Measurements from ENCODE around the gene MYO5B. TPM values are rescaled to one million over a fixed set of nuclear protein-coding genes. Genes with fewer than 3 reads are reported as not detected.
A peak's percentile ranks its signal among the peaks of the same experiment; 100 is the strongest.

The MYO5B gene
- total RNA-seq, 1 experiment from 2014 or later: 32.1 TPM

DNA sequence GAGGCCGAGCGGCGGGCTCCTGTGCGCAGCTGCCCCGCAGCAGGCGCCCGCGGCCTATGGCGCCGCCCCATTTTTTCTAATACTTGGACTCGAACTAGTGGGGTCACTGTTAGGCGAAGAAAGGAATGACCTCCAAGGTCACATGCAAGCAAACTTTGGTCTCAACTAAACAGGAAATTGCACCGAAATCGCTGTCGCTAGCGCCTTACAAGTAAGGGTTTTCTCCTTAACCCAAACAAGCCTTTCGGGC lies 382.0 kb downstream of the MYO5B start:
- no peaks in the 10 kb centered on the region for H3K27me3 ChIP-seq (ENCODE audit: insufficient read depth, low read length)
- no peaks in the 10 kb centered on the region for H4K20me1 ChIP-seq (ENCODE audit: insufficient read depth)
- ChIA-PET CTCF (no interaction called here), POLR2A (no interaction called here), RAD21 (ENCODE audit: low non-redundant PET in 1 of 2, low total read pairs in 2 of 2, uncharacterized antibody in 2 of 2, unreplicated experiment in 2 of 2) (no interaction called here)
- ATAC-seq (no peak), DNase-seq (ENCODE audit: low read depth, low spot score) (no peak)
- H3K27ac ChIP-seq (ENCODE audit: low read depth, low read length): peak overlapping the region; percentile 67; the same call in 1 of the 2 replicates
- no peaks in the 10 kb centered on the region for H3K79me2 ChIP-seq (ENCODE audit: insufficient read depth, low read length)
- H3K4me2 ChIP-seq (ENCODE audit: low read length): peak overlapping the region; percentile 97
- intact Hi-C loops (cut with micrococcal nuclease): no loop called here
- H3K4me3 ChIP-seq (replicated peaks in 1 of 2; ENCODE audit: low read depth in 1 of 2, low read length in 2 of 2): peak overlapping the region; percentile 80 to 88
- peaks cover 5 to 20% of the 10 kb centered on the region in 2 experiments; a peak in 3 of 4 replicates for H3K4me1 ChIP-seq (ENCODE audit: control insufficient read depth in 1 of 2, insufficient read depth in 2 of 2, low read length in 2 of 2)
- peak overlapping the region; percentile 79 for H3K9ac ChIP-seq (ENCODE audit: low read length)
- TF ChIP-seq POLR2A (IDR thresholded peaks at IDR 0.05; ENCODE audit: borderline replicate concordance, extremely low read depth, insufficient read depth, insufficient read length): no peak
- TF ChIP-seq YY1 (IDR thresholded peaks at IDR 0.05; ENCODE audit: extremely low read depth, insufficient replicate concordance, low read depth, low read length): no peak
- no peak for TF ChIP-seq TCF7L2 (IDR thresholded peaks at IDR 0.05; ENCODE audit: borderline replicate concordance, extremely low read depth, insufficient read depth, insufficient read length)
- TF ChIP-seq, protein P1, sequence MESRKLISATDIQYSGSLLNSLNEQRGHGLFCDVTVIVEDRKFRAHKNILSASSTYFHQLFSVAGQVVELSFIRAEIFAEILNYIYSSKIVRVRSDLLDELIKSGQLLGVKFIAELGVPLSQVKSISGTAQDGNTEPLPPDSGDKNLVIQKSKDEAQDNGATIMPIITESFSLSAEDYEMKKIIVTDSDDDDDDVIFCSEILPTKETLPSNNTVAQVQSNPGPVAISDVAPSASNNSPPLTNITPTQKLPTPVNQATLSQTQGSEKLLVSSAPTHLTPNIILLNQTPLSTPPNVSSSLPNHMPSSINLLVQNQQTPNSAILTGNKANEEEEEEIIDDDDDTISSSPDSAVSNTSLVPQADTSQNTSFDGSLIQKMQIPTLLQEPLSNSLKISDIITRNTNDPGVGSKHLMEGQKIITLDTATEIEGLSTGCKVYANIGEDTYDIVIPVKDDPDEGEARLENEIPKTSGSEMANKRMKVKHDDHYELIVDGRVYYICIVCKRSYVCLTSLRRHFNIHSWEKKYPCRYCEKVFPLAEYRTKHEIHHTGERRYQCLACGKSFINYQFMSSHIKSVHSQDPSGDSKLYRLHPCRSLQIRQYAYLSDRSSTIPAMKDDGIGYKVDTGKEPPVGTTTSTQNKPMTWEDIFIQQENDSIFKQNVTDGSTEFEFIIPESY (IDR thresholded peaks at IDR 0.05; ENCODE audit: extremely low read depth, insufficient replicate concordance, low read length): no peak
- no peak for TF ChIP-seq POLR2AphosphoS5 (IDR thresholded peaks at IDR 0.05; ENCODE audit: low read depth, low read length)
- TF ChIP-seq, protein P2, sequence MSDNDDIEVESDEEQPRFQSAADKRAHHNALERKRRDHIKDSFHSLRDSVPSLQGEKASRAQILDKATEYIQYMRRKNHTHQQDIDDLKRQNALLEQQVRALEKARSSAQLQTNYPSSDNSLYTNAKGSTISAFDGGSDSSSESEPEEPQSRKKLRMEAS (IDR thresholded peaks at IDR 0.05): no peak
- TF ChIP-seq EGR1 (IDR thresholded peaks at IDR 0.05; ENCODE audit: low read depth): no peak
- TF ChIP-seq, protein P3, sequence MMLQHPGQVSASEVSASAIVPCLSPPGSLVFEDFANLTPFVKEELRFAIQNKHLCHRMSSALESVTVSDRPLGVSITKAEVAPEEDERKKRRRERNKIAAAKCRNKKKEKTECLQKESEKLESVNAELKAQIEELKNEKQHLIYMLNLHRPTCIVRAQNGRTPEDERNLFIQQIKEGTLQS (IDR thresholded peaks at IDR 0.05): no peak
- no peak for TF ChIP-seq JUND (IDR thresholded peaks at IDR 0.05)
- no peak for TF ChIP-seq SRF (IDR thresholded peaks at IDR 0.05; ENCODE audit: low read depth)
- TF ChIP-seq ELF1 (IDR thresholded peaks at IDR 0.05; ENCODE audit: borderline replicate concordance, low read depth): no peak
- TF ChIP-seq, protein P4, sequence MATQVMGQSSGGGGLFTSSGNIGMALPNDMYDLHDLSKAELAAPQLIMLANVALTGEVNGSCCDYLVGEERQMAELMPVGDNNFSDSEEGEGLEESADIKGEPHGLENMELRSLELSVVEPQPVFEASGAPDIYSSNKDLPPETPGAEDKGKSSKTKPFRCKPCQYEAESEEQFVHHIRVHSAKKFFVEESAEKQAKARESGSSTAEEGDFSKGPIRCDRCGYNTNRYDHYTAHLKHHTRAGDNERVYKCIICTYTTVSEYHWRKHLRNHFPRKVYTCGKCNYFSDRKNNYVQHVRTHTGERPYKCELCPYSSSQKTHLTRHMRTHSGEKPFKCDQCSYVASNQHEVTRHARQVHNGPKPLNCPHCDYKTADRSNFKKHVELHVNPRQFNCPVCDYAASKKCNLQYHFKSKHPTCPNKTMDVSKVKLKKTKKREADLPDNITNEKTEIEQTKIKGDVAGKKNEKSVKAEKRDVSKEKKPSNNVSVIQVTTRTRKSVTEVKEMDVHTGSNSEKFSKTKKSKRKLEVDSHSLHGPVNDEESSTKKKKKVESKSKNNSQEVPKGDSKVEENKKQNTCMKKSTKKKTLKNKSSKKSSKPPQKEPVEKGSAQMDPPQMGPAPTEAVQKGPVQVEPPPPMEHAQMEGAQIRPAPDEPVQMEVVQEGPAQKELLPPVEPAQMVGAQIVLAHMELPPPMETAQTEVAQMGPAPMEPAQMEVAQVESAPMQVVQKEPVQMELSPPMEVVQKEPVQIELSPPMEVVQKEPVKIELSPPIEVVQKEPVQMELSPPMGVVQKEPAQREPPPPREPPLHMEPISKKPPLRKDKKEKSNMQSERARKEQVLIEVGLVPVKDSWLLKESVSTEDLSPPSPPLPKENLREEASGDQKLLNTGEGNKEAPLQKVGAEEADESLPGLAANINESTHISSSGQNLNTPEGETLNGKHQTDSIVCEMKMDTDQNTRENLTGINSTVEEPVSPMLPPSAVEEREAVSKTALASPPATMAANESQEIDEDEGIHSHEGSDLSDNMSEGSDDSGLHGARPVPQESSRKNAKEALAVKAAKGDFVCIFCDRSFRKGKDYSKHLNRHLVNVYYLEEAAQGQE (IDR thresholded peaks at IDR 0.05; ENCODE audit: low read depth): no peak
- no peak for TF ChIP-seq RAD21 (IDR thresholded peaks at IDR 0.05; ENCODE audit: low read depth)
- H3K36me3 ChIP-seq (ENCODE audit: control insufficient read depth in 1 of 2, insufficient read depth in 2 of 2, low read length in 2 of 2): no peaks in the 10 kb centered on the region
- no peaks in the 10 kb centered on the region for H3K9me2 ChIP-seq (ENCODE audit: insufficient read depth)
- no peak overlapping the region for H2AFZ ChIP-seq (ENCODE audit: low read depth, low read length, poor library complexity, severe bottlenecking)
- H3K9me3 ChIP-seq (ENCODE audit: control insufficient read depth in 1 of 2, insufficient read depth in 1 of 2, low read depth in 1 of 2, low read length in 2 of 2): no peaks in the 10 kb centered on the region
- BruUV-seq (replicated peaks): no TSS peak
